Measurements from ENCODE around the gene P2RY8. TPM values are rescaled to one million over a fixed set of nuclear protein-coding genes. Genes with fewer than 3 reads are reported as not detected.
A peak's percentile ranks its signal among the peaks of the same experiment; 100 is the strongest.

The P2RY8 gene
- total RNA-seq, 6 donors from 2014 or later, result 1.7 to 4.4 (median 3.3) TPM

- Histone ChIP-seq H3K27ac (peak overlapping the region; percentile 59 to 97 (median 92)), H3K4me3 (peak overlapping the region; percentile 28 to 83 (median 77)), H3K36me3 (no peaks in the 10 kb centered on the region), H3K27me3 (no peaks in the 10 kb centered on the region), H3K9me3 (no peaks in the 10 kb centered on the region), H3K4me1 (peaks cover 6 to 29% (median 17%) of the 10 kb centered on the region in 4 donors)
- peak; percentile 85 to 98 for DNase-seq
- 9 to 15% methylated on average over 14 to 24 of the region's 45 CpGs for WGBS, 2 donors
- peak; percentile 34 to 65 for ATAC-seq (ENCODE audit: low FRiP score in 2 of 2)
- TF ChIP-seq POLR2A (IDR thresholded peaks at IDR 0.05), result no peak
- TF ChIP-seq CTCF (IDR thresholded peaks at IDR 0.05), result peak; percentile 96 to 98 (median 97)
- no peak for TF ChIP-seq EP300 (IDR thresholded peaks at IDR 0.05)
- TF ChIP-seq POLR2AphosphoS5 (IDR thresholded peaks at IDR 0.05), result no peak
Measured at GRCh38 chrX:1453951-1454785, 82.8 kb downstream of the P2RY8 start.

GRCh38 chrX:1453395-1453783 is 83.6 kb downstream of the P2RY8 start:
- no peak for DNase-seq
- peak overlapping the region; percentile 76 to 83 (median 78) for H3K4me3 ChIP-seq
- H3K4me1 ChIP-seq, result peaks cover 6 to 29% (median 17%) of the 10 kb centered on the region in 4 donors
- H3K36me3 ChIP-seq, result no peaks in the 10 kb centered on the region
- TF ChIP-seq POLR2A (IDR thresholded peaks at IDR 0.05) (peak in 1 of 4 donors; percentile 48), CTCF (IDR thresholded peaks at IDR 0.05) (no peak), POLR2AphosphoS5 (IDR thresholded peaks at IDR 0.05) (peak in 1 of 2 donors; percentile 16)
- peak overlapping the region; percentile 89 to 97 (median 92) for H3K27ac ChIP-seq
- peak in 1 of 2 donors; percentile 39 for ATAC-seq (ENCODE audit: low FRiP score in 2 of 2)
- 0 to 1% methylated on average over 12 to 13 of the region's 34 CpGs for WGBS, 2 donors
- no peaks in the 10 kb centered on the region for H3K9me3 ChIP-seq
- no peaks in the 10 kb centered on the region for H3K27me3 ChIP-seq

DNA sequence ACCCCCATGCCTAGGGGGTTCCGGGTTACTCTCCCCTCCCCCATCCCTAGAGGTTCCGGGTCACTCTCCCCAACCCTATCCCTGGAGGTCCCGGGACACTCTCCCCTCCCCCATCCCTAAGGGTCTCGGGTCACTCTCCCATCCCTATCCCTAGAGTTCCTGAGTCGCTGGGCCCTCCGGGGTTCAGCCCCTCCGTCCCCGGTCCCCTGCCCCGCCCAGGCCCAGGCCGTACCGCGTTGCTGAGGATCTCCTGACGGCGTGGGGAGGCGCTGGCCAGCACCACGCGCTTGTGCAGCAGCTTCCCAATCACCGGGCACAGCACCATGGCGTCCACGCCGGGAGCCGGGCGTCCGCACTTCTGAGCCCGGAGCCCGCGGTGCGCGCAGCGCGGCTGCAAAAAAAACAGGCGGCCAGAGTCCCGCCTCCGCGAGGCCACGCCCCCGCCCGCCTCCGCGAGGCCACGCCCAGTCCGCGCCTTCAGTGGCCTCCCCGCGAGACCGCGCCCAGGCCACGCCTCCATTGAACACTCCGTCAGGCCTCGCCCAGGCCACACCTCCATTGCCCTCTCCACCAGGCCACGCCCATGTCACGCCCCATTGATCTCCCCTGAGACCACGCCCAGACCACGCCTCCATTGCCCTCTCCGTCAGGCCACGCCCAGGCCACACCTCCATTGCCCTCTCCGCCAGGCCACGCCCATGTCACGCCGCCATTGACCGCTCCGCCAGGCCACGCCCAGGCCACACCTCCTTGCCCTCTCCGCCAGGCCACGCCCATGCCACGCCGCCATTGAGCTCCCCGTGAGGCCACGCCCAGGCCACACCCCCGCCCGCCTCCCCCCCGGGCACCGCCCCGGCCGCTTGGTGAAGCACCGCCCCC is 84.2 kb downstream of the P2RY8 start, which contains the start of gene ASMTL:
Gene ASMTL, minus strand, starts transcription at position 394 of the 879 bp plus-strand sequence. Its CDS starts 69 bp downstream, at position 325.
- ATAC-seq (ENCODE audit: low FRiP score in 2 of 2), result peak; percentile 96 to 99
- Histone ChIP-seq H3K9me3 (no peaks in the 10 kb centered on the region), H3K36me3 (no peaks in the 10 kb centered on the region), H3K4me1 (peaks cover 6 to 29% (median 17%) of the 10 kb centered on the region in 4 donors), H3K27ac (peak within 1 kb of the TSS; percentile 89 to 97 (median 92)), H3K4me3 (peak within 1 kb of the TSS; percentile 76 to 85 (median 80)), H3K27me3 (no peaks in the 10 kb centered on the region)
- WGBS, 2 donors, result 0 to 1% methylated on average over 26 to 46 of the region's 76 CpGs
- peak; percentile 100 for DNase-seq
- TF ChIP-seq POLR2A (IDR thresholded peaks at IDR 0.05) (peak in 3 of 4 donors; percentile 59 to 89 (median 70)), CTCF (IDR thresholded peaks at IDR 0.05) (peak in 1 of 6 experiments; percentile 17), EP300 (IDR thresholded peaks at IDR 0.05) (no peak), POLR2AphosphoS5 (IDR thresholded peaks at IDR 0.05) (peak in 1 of 2 donors; percentile 70)

- WGBS, 2 donors, result 24 to 32% methylated on average over 22 to 23 of the region's 23 CpGs
Measured at GRCh38 chrX:1451661-1452515, 85.1 kb downstream of the P2RY8 start.

More at GRCh38 chrX:1451661-1452515, 85.1 kb downstream of the P2RY8 start:
- Histone ChIP-seq H3K27ac (peak overlapping the region; percentile 76 to 97 (median 85)), H3K9me3 (no peaks in the 10 kb centered on the region), H3K4me1 (peaks cover 6 to 29% (median 17%) of the 10 kb centered on the region in 4 donors), H3K27me3 (no peaks in the 10 kb centered on the region), H3K4me3 (peak overlapping the region; percentile 76 to 85 (median 80)), H3K36me3 (no peaks in the 10 kb centered on the region)
- no peak for TF ChIP-seq POLR2AphosphoS5 (IDR thresholded peaks at IDR 0.05)
- no peak for TF ChIP-seq POLR2A (IDR thresholded peaks at IDR 0.05)
- no peak for TF ChIP-seq CTCF (IDR thresholded peaks at IDR 0.05)
- TF ChIP-seq EP300 (IDR thresholded peaks at IDR 0.05), result no peak
- DNase-seq (peak in 1 of 2 donors; percentile 19), ATAC-seq (ENCODE audit: low FRiP score in 2 of 2) (no peak)

All from upper lobe of left lung (tissue), 6 donors.